ENCODE results near the gene WDR27. TPM values are rescaled to one million over a fixed set of nuclear protein-coding genes. Genes with fewer than 3 reads are reported as not detected.
"Not testable (repeated sequence)": the region's sequence is repeated elsewhere in the genome, so short reads cannot be mapped to it uniquely, and the experiment has no call there.

WDR27 gene
- total and polyA plus RNA-seq, 12 donors, result 6.0 to 66.7 (median 27.7) TPM

- no peaks in the 10 kb centered on the region for H3K4me1 ChIP-seq (replicated peaks in 1 of 2)
These were observed 53.2 kb downstream of the WDR27 start for GRCh38 chr6:169648617-169649016.

DNA sequence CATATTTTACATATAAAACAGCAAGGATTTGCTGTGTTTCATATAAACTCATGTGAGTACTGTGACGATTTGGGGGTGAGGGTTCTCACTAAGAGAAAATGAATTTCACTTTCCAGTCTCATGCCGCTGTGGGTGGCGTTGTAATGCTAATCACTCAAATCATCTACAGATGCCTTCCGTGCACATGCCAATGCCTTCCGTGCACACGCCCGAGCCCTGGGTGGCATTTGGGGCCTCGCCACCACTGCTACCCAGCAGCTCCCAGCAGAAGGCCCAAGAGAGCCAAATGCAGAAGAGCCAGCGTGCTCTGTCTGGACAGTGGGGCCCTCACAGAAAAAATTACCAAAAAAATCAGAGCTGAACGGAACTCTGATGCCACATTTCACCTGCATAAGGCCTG is 53.7 kb downstream of the WDR27 start:
- Histone ChIP-seq H3K9me3 (replicated peaks in 1 of 3) (no peaks in the 10 kb centered on the region), H3K4me3 (no peak overlapping the region), H3K4me1 (replicated peaks in 1 of 2) (no peaks in the 10 kb centered on the region), H3K36me3 (replicated peaks in 1 of 2) (no peaks in the 10 kb centered on the region), H3K27me3 (no peaks in the 10 kb centered on the region), H3K27ac (no peak overlapping the region)
- WGBS, 4 donors, result 94 to 99% (median 98%) methylated on average over 10 of the region's 10 CpGs
- intact Hi-C loops (cut with DNase I), result no loop called here
- no peak for TF ChIP-seq POLR2A (IDR thresholded peaks at IDR 0.05)
- no peak for TF ChIP-seq CTCF (IDR thresholded peaks at IDR 0.05)
- no peak for DNase-seq

More at GRCh38 chr6:169648617-169649016, 53.2 kb downstream of the WDR27 start:
- H3K9me3 ChIP-seq (replicated peaks in 1 of 3), result no peaks in the 10 kb centered on the region
- H3K36me3 ChIP-seq (replicated peaks in 1 of 2), result no peaks in the 10 kb centered on the region
- H3K27me3 ChIP-seq, result no peaks in the 10 kb centered on the region
- intact Hi-C loops (cut with DNase I), result no loop called here
- WGBS, 4 donors, result 90 to 95% (median 93%) methylated on average over 8 to 9 of the region's 9 CpGs
- H3K27ac ChIP-seq, result no peak overlapping the region
- no peak for DNase-seq
- TF ChIP-seq CTCF (IDR thresholded peaks at IDR 0.05) (no peak), POLR2A (IDR thresholded peaks at IDR 0.05) (no peak)
- no peak overlapping the region for H3K4me3 ChIP-seq

DNA sequence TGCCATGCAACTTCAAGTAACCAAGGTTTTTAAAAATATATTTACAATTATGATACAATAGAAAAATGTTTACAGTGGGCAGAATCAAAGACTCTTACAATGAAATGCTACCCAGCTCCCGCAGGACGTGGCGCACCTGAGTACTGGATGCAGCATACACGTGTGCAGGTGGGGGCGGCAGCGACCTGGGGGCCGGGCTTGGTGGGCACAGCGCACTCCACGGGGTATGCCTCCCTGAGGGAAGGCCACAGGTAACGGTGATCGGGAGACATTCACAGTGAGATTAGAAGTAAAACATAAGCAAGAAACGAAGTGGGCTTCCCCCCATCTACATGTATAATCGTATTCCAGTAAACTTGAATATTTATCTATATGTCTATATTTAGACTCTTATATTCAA is 54.2 kb downstream of the WDR27 start:
- 94 to 97% (median 96%) methylated on average over 13 of the region's 13 CpGs for WGBS, 4 donors
- no peak for DNase-seq
- intact Hi-C loops (cut with DNase I), result no loop called here

GRCh38 chr6:169646906-169647567 is 54.8 kb downstream of the WDR27 start:
- intact Hi-C loops (cut with DNase I), result no loop called here
- H3K9me3 ChIP-seq (replicated peaks in 1 of 3), result no peaks in the 10 kb centered on the region

More for the DNA sequence above, 54.2 kb downstream of the WDR27 start:
- no peaks in the 10 kb centered on the region for H3K36me3 ChIP-seq (replicated peaks in 1 of 2)
- no peaks in the 10 kb centered on the region for H3K27me3 ChIP-seq
- H3K4me1 ChIP-seq (replicated peaks in 1 of 2), result no peaks in the 10 kb centered on the region
- H3K4me3 ChIP-seq, result no peak overlapping the region
- H3K27ac ChIP-seq, result no peak overlapping the region
- no peaks in the 10 kb centered on the region for H3K9me3 ChIP-seq (replicated peaks in 1 of 3)
- TF ChIP-seq CTCF (IDR thresholded peaks at IDR 0.05) (no peak), POLR2A (IDR thresholded peaks at IDR 0.05) (no peak)

GRCh38 chr6:169645459-169645858 is 56.4 kb downstream of the WDR27 start:
- intact Hi-C loops (cut with DNase I); H3K4me3 ChIP-seq; H3K9me3 ChIP-seq (replicated peaks in 1 of 3); H3K27ac ChIP-seq; H3K27me3 ChIP-seq; H3K36me3 ChIP-seq (replicated peaks in 1 of 2); H3K4me1 ChIP-seq (replicated peaks in 1 of 2); DNase-seq: not testable (repeated sequence)
- 88 to 96% (median 93%) methylated on average over 5 of the region's 5 CpGs for WGBS, 4 donors

More at GRCh38 chr6:169646906-169647567, 54.8 kb downstream of the WDR27 start:
- 87 to 94% (median 93%) methylated on average over 14 to 19 of the region's 19 CpGs for WGBS, 4 donors
- TF ChIP-seq CTCF (IDR thresholded peaks at IDR 0.05), result no peak
- TF ChIP-seq POLR2A (IDR thresholded peaks at IDR 0.05), result no peak
- H3K4me3 ChIP-seq, result no peak overlapping the region
- no peaks in the 10 kb centered on the region for H3K4me1 ChIP-seq (replicated peaks in 1 of 2)
- no peak overlapping the region for H3K27ac ChIP-seq
- no peaks in the 10 kb centered on the region for H3K36me3 ChIP-seq (replicated peaks in 1 of 2)
- no peaks in the 10 kb centered on the region for H3K27me3 ChIP-seq
- DNase-seq, result peak in 1 of 7 donors; percentile 33
